ENCODE results near the gene CRACR2B. TPM values are rescaled to one million over a fixed set of nuclear protein-coding genes. Genes with fewer than 3 reads are reported as not detected.

CRACR2B gene
- polyA plus RNA-seq, 3 donors from 2014 or later, result 0.74 to 2.2 TPM; not detected in 1

- DNase-seq, result no peak
- Mint-ChIP-seq H3K27me3 (ENCODE audit: low read depth in 3 of 3) (peaks cover 3 to 4% (median 4%) of the 10 kb centered on the region in 3 donors), H3K27ac (no peak overlapping the region), H3K36me3 (no peaks in the 10 kb centered on the region), H3K4me3 (no peak overlapping the region), H3K9me3 (no peaks in the 10 kb centered on the region), H3K4me1 (peaks cover 10 to 14% of the 10 kb centered on the region in 2 donors)
These were observed 31.1 kb downstream of the CRACR2B start for GRCh38 chr11:858762-859339.

GRCh38 chr11:859394-860131 lies 31.8 kb downstream of the CRACR2B start:
- Mint-ChIP-seq H3K27me3 (ENCODE audit: low read depth in 3 of 3) (peaks cover 3 to 4% (median 4%) of the 10 kb centered on the region in 3 donors), H3K4me3 (no peak overlapping the region), H3K9me3 (no peaks in the 10 kb centered on the region), H3K36me3 (no peaks in the 10 kb centered on the region), H3K27ac (no peak overlapping the region), H3K4me1 (peaks cover 10 to 14% of the 10 kb centered on the region in 2 donors)
- DNase-seq, result no peak

DNA sequence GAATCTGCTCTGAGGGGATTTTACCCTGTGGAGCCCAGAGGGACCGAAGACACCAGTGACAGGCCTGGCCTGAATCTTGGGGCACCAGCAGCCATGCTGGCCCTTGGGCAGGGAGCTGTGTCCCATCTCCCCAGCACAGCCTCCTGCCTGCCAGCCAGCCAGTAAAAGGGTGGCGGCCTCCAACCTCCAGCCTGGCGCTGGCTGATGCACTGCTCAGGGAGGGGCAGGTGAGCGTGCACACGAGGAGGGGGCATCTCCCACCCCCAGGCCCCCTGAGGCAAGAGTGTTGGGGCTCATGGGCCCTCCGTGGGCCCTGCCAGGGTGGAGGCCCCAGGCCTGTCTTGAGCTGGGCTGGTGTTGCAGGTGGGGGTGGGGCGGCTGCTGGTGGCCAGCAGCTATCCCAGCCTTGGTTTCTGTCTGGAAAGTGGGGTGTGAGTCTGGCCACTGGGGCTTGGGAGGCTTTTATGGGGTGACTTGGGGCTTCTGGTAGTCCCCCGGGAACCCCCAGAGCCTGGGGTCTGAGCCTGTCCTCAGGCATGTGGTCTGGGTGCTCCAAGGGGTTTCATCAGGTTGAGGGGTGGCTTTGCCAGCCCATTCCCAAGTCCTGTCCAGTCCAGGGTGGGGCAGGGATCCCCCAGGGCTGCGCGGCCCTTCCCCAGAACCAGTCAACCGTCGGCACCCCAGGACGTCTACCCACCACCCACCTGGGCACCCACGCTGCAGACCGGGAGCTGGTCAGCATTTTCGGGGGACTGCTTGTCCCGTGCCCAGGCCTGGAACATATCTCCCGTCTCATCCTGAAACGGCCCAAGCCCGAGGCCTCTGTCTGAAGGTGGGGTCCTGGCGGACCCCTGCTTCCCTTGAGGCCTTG lies 32.8 kb downstream of the CRACR2B start:
- H3K27ac Mint-ChIP-seq, result no peak overlapping the region
- no peaks in the 10 kb centered on the region for H3K9me3 Mint-ChIP-seq
- H3K4me3 Mint-ChIP-seq, result no peak overlapping the region
- peaks cover 3 to 4% (median 4%) of the 10 kb centered on the region in 3 donors for H3K27me3 Mint-ChIP-seq (ENCODE audit: low read depth in 3 of 3)
- H3K4me1 Mint-ChIP-seq, result peaks cover 10 to 14% of the 10 kb centered on the region in 2 donors
- no peaks in the 10 kb centered on the region for H3K36me3 Mint-ChIP-seq
- no peak for DNase-seq

- DNase-seq, result no peak
- Mint-ChIP-seq H3K27ac (peak overlapping the region in 1 of 6 donors; percentile 7), H3K27me3 (ENCODE audit: low read depth in 3 of 3) (peaks cover 3 to 4% (median 4%) of the 10 kb centered on the region in 3 donors), H3K4me1 (peaks cover 10 to 14% of the 10 kb centered on the region in 2 donors), H3K36me3 (no peaks in the 10 kb centered on the region), H3K4me3 (no peak overlapping the region), H3K9me3 (no peaks in the 10 kb centered on the region)
These were observed 33.4 kb downstream of the CRACR2B start for GRCh38 chr11:861105-861479.

DNA sequence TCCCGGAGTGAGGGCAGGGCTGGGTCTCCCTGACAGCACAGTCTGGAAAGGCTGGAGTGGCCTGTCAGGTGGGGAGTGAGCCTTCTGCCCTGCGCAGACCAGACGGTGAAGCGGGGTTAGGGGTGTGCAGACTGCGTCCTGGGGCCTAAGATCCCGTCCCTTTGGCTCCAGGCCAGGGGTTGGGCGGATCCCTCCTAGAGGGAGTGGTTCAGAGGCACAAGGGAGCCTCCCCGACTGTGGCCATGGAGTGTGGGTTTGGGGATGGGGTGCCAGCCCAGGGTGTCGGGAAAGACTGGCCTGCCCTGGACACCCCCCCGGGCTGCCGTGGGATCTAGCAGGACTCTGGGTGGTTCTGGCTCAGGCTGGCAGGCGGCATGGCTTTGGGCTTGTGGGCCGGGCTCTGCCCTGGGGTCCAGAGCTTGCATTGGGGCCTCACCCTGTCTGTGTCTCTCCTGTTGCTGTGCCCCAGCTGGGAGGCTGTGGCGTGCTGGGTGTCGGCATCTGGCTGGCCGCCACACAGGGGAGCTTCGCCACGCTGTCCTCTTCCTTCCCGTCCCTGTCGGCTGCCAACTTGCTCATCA lies 34.5 kb downstream of the CRACR2B start:
- H3K4me3 Mint-ChIP-seq, result no peak overlapping the region
- DNase-seq, result no peak
- peaks cover 0 to under 1% (median under 1%) of the 10 kb centered on the region in 3 donors for H3K27me3 Mint-ChIP-seq (ENCODE audit: low read depth in 3 of 3)
- H3K9me3 Mint-ChIP-seq, result no peaks in the 10 kb centered on the region
- H3K4me1 Mint-ChIP-seq, result peaks cover 1 to 4% of the 10 kb centered on the region in 2 donors
- H3K36me3 Mint-ChIP-seq, result no peaks in the 10 kb centered on the region
- H3K27ac Mint-ChIP-seq, result no peak overlapping the region

- DNase-seq, result no peak
- Mint-ChIP-seq H3K36me3 (no peaks in the 10 kb centered on the region), H3K4me1 (peaks cover 0 to 2% of the 10 kb centered on the region in 2 donors), H3K9me3 (no peaks in the 10 kb centered on the region), H3K27ac (no peak overlapping the region), H3K27me3 (ENCODE audit: low read depth in 3 of 3) (no peaks in the 10 kb centered on the region), H3K4me3 (no peak overlapping the region)
These were observed 34.9 kb downstream of the CRACR2B start for GRCh38 chr11:862696-863022.

GRCh38 chr11:863023-863909 lies 35.5 kb downstream of the CRACR2B start:
- Mint-ChIP-seq H3K27ac (no peak overlapping the region), H3K4me3 (no peak overlapping the region), H3K4me1 (no peaks in the 10 kb centered on the region), H3K27me3 (ENCODE audit: low read depth in 3 of 3) (no peaks in the 10 kb centered on the region), H3K36me3 (no peaks in the 10 kb centered on the region), H3K9me3 (no peaks in the 10 kb centered on the region)
- DNase-seq, result no peak

GRCh38 chr11:863910-864827 lies 36.5 kb downstream of the CRACR2B start:
- Mint-ChIP-seq H3K27me3 (ENCODE audit: low read depth in 3 of 3) (no peaks in the 10 kb centered on the region), H3K4me1 (no peaks in the 10 kb centered on the region), H3K4me3 (no peak overlapping the region), H3K36me3 (no peaks in the 10 kb centered on the region), H3K27ac (no peak overlapping the region), H3K9me3 (no peaks in the 10 kb centered on the region)
- no peak for DNase-seq

DNA sequence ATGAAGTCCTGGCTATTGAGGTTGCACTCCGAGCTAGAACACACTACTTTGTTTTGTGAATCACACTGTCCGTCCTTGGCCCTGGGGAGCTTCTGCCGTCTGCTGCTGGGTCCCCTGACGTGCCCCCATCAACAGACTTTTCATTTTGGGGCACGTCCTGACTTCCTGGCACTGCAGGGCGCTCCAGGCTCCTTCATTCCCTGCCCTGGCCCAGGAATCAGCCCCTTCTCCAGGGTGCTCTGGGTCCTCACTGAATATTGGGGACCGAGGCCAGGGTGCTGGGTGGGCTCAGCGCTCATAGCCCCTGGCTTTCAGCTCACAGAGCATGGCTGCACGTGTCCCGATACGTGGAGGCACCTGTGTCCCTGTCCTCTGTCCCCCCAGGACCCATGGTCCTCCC lies 37.2 kb downstream of the CRACR2B start:
- H3K27ac Mint-ChIP-seq, result no peak overlapping the region
- DNase-seq, result no peak
- H3K9me3 Mint-ChIP-seq, result no peaks in the 10 kb centered on the region
- H3K4me1 Mint-ChIP-seq, result no peaks in the 10 kb centered on the region
- H3K27me3 Mint-ChIP-seq (ENCODE audit: low read depth in 3 of 3), result no peaks in the 10 kb centered on the region
- no peak overlapping the region for H3K4me3 Mint-ChIP-seq
- no peaks in the 10 kb centered on the region for H3K36me3 Mint-ChIP-seq

- Mint-ChIP-seq H3K27me3 (ENCODE audit: low read depth in 3 of 3) (no peaks in the 10 kb centered on the region), H3K27ac (no peak overlapping the region), H3K4me3 (no peak overlapping the region), H3K4me1 (no peaks in the 10 kb centered on the region), H3K36me3 (no peaks in the 10 kb centered on the region), H3K9me3 (no peaks in the 10 kb centered on the region)
- DNase-seq, result no peak
These were observed 38.0 kb downstream of the CRACR2B start for GRCh38 chr11:865462-866430.

- H3K9me3 Mint-ChIP-seq, result no peaks in the 10 kb centered on the region
- no peak overlapping the region for H3K4me3 Mint-ChIP-seq
- H3K27ac Mint-ChIP-seq, result no peak overlapping the region
- H3K4me1 Mint-ChIP-seq, result no peaks in the 10 kb centered on the region
- no peak for DNase-seq
- no peaks in the 10 kb centered on the region for H3K27me3 Mint-ChIP-seq (ENCODE audit: low read depth in 3 of 3)
- no peaks in the 10 kb centered on the region for H3K36me3 Mint-ChIP-seq
These were observed 38.8 kb downstream of the CRACR2B start for GRCh38 chr11:866481-866880.
